GM04504 (cell line): ENCODE data around the gene IFNGR1.
"Not testable (repeated sequence)": the region's sequence is repeated elsewhere in the genome, so short reads cannot be mapped to it uniquely, and the experiment has no call there.

Source experiments
- DNase-seq: peaks from one replicate; pipeline ENCODE4 v3.0.0-alpha.2; 2012; ENCODE audit warnings: low read depth

IFNGR1 gene

DNA sequence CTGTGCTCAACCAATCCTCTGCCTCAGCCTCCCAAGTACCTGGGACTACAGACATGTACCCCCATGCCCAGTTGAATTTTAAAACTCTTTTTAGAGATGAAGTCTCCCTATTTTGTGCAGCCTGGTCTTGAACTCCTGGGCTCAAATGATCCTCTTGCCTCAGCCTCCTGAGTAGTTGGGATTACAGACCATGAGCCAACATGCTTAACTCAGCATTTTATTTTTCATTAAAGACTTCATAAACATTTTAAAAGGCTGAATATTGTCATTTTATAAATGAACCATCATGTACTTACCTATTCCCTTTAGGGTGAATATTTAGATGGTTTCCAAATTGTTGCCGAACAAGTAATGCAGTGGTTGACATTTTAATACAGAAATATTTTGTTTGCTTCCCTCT is 16.5 kb upstream of the IFNGR1 start:
- DNase-seq = no peak

DNA sequence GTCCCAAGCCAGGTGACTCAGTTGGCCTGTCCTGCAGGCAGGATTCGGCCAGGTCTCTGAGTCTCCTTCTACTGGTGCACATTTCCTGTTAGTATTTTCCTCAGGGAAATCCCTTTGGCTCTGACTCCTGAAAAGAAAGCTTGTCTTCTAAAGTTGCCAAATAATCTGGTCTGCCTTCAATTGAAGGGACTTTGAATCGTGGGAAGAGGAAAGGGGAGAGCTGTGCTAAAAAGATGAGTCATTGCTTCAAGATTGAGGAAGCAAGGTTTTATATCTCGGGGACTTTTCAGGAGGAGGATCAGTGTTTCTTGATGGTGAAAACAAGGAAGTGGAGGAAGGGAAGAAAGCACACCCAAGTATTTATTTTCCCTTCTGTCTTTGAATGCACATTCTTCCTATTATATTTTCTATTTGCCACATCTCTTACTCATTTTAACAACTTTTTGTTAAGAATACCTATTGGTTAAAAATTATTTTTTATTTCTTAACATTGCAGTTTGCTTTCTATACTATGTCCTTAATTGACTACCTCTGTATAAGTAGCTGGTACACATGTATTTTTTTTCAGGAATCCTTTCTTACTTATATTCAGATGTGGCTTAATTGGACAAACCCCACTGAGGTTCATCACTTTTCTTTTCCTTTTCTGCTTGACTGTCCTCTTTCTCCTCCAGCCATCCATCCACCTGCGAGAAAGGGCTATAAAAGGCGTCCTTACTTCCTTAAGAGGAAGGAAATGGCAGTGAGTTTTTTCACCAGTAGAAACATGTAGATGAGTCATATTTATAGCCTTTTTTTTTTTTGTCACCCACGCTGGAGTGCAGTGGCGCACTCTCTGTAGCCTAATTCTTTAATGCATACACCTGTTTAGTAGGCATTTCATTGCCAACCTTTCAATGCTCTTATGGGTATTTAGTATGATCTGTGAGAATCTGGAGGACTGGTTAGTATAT is 15.0 kb upstream of the IFNGR1 start:
- DNase-seq = peak; percentile 77

DNA sequence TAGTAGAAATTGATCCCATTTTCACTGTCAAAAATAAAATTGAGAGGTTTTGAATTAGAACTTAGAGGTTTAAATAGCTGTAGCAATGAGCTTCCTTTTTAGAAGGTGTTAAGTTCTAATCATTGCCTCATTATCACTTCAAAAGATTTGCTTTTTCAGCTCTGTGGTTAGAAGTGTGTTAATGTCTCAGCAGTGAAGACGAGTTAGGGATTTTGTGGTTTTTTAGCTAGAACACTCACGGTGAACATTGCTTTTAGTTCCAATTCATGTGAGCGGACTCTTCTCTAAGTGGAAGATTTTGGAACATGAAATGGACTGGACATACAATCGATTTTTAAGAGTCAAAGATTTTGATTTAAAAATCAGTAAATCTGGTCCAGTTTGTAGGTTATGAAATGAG is 12.7 kb upstream of the IFNGR1 start:
- no peak for DNase-seq

DNA sequence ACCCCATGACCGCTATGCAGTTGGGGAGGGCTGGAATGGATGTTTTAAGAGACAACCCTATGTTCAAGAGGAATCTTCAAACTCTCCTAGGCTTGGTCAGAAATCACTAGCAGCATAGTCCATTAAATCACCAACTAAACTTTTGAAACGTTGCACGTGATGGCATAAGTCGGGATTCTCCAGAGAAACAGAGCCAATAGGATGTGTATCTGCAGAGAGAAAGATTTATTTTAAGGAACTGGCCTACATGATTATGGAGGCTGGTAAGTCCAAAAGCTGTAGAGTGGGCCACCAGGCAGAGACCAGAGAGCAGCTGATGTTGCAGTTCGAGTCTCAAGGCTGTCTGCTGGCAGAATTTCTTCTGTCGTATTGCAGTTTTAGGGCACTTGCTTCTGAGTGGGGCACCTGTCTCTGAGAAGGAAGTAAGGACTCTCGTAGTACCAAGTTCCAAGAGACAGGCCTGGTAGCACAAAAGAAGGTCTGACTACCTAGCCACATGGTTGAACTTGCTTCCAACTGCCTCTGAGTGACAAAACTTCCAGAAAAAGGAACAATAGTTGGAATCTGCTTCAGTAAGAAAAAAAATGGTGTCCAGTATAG is 11.9 kb upstream of the IFNGR1 start:
- no peak for DNase-seq

DNA sequence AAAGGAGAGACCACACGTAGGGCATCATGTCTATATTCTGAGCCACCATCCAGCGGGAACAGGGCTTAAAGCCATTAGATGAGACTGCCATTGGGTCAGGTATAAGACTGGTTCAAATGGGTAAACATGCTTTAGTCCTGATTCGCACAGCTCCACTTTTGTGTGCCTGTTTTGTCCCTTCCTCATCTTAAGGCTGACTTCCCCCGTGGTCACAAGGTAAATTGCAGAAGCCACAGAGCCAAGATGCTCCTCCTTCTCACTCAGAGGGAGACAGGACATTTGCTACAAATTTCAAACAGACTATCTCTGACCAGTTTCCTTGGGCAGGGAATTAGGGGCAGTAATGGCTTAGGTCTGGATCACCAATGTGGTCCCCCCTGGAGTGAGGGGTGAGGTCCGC is 11.4 kb upstream of the IFNGR1 start:
- no peak for DNase-seq

DNA sequence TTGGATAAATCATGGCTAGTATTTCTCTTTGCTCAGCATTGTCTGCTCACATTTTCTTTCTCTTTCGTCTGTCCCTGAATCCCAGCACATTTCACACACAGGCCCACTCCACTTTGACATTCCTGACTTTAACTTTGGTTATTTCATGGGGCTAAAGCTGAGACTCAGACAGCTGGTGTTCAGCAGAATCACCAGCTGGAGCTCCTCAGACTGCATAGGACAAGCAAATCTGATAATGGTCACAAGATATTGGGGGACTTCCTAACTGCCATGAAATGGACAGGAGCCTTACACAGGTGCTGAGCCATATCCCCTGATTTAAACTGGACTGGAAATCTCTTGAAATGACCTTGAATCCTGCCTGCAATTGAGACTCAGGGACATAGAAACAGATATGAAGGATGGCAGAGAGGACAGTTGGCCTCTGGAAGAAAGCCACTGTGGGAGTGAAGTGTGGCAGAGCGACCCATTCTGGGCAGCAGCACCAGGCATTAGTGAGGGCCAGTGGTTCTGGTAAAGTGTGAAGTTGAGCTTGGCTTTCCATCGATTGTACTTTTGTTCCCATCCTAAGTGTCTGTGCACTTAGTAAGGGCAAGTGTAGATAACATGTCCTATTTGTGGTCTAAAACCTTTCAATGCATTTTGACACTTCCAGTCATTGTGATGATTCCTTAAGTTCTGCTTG is 10.0 kb upstream of the IFNGR1 start:
- no peak for DNase-seq

DNA sequence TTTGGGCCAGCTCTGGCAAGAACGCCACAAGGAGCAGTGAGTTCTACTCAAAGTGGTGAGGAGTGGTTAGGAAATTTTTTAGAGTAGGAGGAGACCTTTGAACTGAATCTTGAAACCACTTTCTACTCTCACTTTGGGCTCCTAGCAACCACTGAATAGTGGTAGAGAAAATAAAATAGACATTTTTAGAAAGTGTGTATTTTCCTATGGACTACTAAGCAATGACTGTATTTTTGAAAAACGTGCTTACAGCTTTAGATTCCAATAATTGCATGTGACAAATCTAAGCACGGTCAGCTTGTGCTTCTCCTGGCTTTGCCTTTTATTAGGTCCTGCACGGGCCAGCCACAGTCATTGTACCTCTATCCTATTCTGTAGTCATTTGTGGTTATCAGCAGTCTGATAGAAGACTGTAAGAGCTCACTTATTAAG is 8.7 kb upstream of the IFNGR1 start:
- no peak for DNase-seq

DNA sequence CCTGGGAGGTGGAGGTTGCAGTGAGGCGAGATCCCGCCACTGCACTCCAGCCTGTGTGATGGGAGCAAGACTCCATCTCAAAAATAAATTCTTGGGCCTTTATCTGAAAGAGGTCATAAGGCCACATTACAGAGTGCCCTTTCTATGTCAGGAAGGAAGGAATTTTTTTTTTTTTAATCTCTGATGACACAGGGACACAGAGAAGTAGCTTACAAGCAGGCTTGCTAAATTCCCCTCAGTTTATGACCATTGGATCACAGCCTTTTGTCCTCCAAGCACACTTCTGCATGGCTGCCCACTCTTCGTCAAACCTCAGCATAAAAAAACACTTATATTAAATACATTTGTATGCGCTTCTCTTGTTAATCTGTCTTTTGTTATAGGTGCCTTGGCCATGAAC is 7.5 kb upstream of the IFNGR1 start:
- DNase-seq = no peak

DNA sequence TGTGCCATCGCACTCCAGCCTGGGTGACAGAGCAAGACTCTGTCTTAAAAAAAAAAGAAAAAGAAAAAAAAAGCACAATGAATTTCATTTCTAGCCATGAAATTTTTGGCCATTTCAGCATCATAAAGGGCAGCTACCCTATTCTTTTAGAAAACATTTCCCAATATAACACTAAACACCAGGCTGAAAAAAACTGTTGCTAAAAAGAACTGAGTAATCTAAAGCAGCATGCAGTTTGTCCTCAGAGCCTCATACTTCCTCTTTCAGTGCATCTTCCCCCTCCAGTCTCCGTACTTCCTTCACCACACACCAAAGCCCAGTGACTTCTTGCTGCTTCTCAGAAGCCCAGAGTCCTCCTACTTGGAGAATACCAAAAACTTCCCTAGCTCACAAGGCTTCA is 5.6 kb upstream of the IFNGR1 start:
- DNase-seq = no peak

DNA sequence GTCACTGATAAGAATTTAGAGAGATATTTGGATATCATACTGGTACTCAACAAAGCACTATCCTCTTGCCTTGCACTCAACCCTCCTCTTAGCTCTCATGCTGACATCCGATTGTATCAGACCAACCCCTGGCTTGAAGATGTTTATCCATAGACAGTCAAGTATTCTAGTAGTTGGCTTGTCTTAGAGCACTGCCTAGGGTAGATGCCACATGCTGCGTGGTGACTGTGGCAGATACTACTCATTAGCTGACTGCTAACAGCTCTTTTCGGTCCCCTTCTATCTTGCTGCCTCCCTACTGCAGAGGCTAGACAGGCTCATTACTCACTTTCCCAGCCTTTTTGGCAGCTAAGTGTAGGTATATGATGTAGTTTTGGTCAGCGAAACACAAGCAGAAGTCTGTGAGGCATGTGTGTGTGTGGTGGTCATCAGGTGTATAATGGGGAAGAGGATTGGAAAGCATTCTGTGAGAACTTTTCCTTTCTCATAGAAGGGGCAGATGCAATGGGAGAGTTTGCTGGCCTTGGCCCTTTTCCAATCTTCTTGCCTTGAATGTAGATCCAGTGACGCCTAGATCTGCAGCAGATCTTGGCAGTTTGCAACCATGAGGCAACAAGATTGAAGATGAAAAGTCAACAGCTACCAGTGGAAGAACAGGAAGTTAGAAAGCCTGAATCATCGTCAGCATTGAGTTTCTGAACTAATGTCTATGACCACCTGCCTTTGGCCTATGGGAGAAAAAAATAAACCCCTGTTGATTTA is 4.4 kb upstream of the IFNGR1 start:
- no peak for DNase-seq

DNA sequence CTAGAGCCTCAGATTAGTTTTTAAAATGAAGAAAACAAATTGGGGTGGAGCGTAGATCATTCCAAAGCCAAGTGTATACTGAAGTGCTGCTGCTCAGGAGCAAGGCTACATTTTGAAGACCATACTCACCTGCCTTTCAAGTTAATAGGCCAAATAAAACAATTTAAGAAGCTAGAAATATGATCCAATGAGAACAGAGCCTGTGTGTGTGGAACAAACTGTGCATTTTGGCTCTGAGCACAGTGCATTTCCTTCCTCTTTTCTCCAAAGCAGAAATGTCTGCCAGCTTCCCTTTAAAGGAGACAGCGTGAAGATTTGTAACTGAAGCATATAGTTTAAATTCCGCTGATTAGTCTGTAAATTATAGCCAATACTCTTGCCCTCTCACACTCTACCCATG is 3.2 kb upstream of the IFNGR1 start:
- no peak for DNase-seq

DNA sequence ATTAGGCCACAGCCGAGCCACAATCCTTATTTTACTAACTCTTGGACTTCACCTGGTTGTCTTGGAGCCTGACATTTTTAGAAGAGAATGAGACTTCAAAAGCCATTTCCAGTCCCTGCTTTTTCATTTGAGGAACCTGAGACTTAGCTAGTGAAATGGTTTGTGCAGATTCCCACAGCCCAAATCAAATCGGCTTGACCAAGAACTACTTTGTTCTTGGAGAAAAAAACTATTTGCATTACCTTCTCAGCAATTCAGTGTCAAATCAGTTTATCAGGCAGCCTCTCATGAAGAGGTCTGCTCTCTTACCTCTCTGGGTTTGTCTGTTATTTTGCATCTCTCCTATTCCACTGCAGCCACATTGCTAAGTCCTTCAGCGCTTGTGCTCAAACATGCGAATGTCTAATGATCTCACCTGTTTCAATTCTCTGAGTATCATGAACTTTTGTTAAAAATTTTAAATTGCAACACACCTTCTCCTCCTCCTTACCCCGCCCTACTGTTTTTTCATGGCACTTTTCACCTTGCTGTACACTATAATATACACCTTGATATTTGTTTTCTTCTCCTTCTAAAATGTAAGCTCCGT is 573 bp upstream of the IFNGR1 start:
- no peak for DNase-seq

DNA sequence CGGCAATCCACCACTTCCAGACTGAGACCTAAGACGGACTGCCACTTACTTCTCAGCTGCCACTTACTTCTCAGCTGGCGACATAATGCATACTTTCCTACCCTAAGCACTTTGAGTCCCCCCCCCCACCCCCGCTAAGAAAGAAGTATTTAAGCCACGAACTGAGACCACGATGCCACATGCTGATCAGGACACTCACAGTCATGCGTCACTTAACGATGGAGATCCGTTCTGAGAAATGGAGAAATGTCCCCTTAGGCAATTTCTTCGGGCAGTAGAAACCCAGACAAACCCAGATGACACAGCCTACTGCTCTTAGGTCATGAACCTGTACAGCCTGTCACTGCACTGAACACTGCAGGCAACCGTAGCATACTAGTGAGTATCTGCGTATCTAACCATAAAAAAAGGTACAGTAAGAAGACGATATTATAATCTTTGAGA is 690 bp downstream of the IFNGR1 start:
- DNase-seq = peak; percentile 52

DNA sequence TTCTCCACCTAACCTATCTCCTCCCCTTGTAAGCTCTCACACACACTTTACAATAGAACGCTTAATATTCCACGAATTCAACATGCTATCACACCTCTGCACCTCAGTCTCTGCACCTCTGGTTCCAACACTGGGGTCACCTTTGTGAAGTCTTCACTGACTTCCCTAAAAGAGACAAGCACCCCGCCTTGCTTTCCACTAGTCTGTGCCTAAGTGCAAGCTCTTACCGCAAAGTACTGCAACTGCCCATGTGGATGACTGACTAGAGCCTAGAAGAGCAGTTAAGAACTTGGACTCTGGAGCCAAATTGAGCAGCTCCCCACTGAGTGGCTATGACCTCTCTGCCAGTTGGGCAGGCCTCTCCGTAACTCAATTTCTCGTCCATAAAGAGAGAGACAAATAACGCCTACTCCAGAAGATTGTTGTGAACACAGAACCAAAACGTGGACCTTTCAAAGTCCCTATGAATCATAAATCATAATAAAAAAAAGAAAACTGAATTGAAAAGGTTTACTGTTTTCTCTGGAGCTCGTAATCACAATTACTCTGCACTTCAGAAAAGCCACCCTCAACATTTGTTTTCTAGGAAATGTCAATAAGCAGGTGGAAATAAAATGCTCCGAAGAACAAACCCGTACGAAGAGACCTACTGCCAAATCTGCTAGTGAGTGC is 1.2 kb downstream of the IFNGR1 start:
- DNase-seq = no peak

DNA sequence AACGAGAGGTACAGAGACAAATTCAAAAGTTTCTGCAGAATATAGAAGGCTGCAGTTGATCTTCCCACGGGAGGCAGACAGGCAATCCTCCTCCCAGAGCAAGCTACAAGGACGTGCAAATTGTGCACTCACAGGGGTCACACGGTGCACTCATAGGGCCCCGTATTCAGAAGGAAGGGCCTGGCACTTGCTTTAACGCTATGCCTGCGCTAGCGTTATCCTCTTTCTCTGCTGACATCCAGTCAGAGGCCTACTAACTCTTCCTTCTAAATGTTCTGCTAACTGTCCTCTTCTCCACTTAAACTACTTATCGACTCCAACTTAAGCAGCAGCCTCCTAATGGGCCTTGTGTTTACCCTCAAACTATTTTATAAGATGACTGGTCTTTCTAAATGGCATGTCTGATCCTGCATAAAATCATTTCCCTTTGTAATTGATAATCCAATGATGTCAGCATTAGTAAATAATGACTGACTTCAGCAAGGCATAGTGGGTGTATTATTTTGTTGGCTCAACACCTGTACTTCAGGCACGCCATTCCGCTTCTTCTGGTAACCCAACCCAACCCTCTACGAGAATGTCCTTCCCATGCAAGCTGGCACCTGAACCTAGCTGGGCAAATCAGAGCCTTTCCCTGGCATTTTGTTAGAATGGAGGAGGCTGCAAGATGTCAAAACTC is 2.2 kb downstream of the IFNGR1 start:
- DNase-seq = no peak

DNA sequence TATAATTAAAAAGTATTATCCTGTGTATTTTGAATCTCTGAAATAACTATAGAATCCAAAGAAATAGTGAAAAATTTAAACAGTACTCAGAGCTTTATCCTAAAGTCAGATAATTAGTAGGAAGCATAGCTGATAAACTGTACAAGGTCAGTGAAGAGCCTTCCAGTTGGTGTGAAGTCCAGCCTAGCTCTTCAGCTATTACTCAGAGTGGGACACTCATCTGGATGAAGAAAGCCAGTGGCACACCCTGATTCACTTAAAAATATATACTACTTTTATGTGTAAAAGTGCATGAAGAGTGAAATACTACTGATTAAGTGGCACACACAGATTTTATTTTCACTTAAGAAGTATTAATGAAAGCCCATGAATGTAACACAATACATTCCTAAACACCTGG is 3.1 kb downstream of the IFNGR1 start:
- DNase-seq = no peak

DNA sequence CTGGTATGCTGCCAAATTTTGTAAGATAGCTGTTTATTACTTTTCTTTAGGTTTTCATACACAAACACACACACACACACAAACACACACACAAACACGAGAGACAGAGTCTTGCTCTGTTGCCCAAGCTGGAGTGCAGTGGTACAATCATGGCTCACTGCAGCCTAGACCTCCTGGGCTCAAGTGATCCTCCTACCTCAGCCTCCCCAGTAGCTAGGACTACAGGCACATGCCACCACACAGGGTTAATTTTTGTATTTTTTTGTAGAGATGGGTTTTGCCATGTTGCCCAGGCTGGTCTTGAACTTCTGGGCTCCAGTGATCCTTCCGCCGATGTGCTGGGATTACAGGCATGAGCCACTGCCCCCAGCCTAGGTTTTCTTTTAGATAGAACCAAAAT is 3.6 kb downstream of the IFNGR1 start:
- DNase-seq = not testable (repeated sequence)

DNA sequence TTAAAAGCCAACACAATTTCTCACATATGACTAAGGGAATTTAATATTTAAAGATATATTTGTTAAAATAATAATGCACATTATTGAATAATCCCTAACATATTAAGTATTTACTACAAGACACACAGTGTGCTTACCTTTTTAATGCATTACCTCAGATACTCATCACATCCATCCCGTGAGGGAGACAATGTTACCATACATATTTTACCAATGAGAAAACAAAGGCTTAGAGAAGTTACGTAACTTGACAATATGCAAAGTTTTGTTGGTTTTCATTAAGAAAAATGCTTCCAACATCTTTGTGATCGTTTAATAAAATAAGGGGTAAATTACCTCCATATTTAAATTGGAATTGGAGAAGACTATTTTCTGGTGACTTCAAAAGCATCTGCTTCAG is 4.3 kb downstream of the IFNGR1 start:
- DNase-seq = no peak

DNA sequence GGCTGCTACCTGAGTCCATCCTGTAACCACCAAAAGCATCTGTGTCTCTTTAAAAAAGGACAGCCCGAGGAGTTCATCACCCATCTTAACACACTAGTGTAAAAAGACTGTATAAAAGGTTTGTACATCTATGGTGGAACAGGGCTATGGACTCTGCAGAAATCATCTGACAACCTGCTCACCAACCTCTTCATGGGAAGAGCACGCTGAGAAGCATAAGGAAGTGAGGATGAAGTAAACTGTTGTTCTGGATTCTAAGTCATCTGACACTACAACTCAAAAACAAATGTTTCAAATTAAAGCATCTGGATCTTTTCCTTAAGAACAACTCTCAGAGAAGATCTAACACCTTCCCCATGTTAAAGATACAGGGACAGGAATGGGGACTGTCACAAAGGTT is 5.4 kb downstream of the IFNGR1 start:
- no peak for DNase-seq

DNA sequence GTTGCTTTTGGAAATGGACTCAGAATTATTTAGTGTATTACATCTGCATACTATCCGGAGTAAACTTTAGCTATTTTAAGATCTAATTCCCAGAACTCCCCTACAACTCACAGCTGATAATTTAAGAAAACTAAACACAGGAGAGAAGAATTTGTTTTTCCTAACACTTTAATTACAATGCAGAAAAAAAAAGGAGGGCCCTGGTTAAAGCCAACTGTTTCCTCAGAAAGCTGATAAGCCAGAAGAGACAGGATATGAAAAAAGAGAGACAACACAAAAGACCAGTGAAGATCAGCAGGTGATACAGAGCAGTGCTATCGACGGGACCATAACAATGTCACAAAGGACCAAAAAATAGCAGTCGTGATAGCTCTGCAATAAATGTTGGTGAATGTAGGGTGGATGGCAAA is 5.8 kb downstream of the IFNGR1 start:
- DNase-seq = no peak

DNA sequence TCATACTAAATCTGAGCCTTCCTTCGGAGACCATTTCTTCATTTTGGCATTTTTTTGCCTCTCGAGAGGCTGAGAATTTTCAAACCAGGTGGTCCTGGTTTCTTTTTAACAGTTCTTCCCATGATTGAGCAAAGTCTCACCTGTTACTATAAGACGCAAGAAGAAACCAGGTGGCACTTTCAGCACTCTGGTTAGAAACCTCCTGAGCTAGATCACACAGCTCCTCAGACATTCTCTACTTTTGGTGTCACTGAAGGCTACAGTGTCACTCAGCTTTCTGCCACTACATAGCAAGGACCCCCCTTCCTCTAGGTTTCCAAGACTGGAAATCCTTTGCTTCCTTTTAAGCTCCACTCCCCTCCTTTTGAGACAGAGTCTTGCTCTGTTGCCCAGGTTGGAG is 7.3 kb downstream of the IFNGR1 start:
- no peak for DNase-seq
